GM06990 (cell line): Measurements from ENCODE around the gene USF1.
"Not testable (repeated sequence)": the region's sequence is repeated elsewhere in the genome, so short reads cannot be mapped to it uniquely, and the experiment has no call there.

Experiments
- DNase-seq: peaks from one replicate; pipeline ENCODE4 v3.0.0-alpha.2; 2011; ENCODE audit not compliant: insufficient read length; ENCODE audit errors: extremely low read depth
- H3K27me3 ChIP-seq: replicated peaks from 2 replicates; pipeline ENCODE4 v1.6.0; 2011; ENCODE audit warnings: low read length; ENCODE audit not compliant: control insufficient read depth, insufficient read depth
- H3K36me3 ChIP-seq: 2 replicates; pipeline ENCODE4 v1.5.1; 2011; ENCODE audit warnings: low read length; ENCODE audit not compliant: control insufficient read depth, insufficient read depth
- H3K4me3 ChIP-seq: replicated peaks from 2 replicates; pipeline ENCODE4 v1.5.1; 2011; ENCODE audit warnings: low read depth, mild to moderate bottlenecking, control low read depth, low read length
- TF ChIP-seq, protein P1 (sequence below): IDR thresholded peaks from 2 replicates; pipeline ENCODE4 v1.5.1; 2011; ENCODE audit warnings: low read length, control low read depth, mild to moderate bottlenecking, inconsistent platforms; ENCODE audit not compliant: insufficient read depth, poor library complexity, severe bottlenecking

USF1 gene

DNA sequence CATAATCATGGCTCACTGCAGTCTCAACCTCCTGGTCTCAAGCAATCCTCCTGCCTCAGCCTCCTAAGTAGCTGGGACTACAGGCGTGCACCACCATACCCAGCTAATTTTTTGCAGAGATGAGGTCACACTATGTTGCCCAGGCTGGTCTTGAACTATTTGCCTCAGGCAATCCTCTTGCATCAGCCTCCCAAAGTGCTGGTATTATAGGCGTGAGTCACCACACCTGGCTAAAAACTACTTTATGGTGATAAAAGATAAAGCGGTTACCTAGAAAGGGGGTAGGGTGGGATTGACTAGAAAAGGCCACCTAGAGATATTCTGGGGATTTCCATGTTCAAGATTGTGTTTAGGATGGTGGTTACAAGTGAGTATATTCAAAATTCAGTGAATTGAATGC lies 12.0 kb downstream of the USF1 start:
- H3K4me3 ChIP-seq = no peak overlapping the region
- H3K36me3 ChIP-seq = no peaks in the 10 kb centered on the region; the same call in 1 of the 2 replicates
- DNase-seq = no peak
- TF ChIP-seq, protein P1, sequence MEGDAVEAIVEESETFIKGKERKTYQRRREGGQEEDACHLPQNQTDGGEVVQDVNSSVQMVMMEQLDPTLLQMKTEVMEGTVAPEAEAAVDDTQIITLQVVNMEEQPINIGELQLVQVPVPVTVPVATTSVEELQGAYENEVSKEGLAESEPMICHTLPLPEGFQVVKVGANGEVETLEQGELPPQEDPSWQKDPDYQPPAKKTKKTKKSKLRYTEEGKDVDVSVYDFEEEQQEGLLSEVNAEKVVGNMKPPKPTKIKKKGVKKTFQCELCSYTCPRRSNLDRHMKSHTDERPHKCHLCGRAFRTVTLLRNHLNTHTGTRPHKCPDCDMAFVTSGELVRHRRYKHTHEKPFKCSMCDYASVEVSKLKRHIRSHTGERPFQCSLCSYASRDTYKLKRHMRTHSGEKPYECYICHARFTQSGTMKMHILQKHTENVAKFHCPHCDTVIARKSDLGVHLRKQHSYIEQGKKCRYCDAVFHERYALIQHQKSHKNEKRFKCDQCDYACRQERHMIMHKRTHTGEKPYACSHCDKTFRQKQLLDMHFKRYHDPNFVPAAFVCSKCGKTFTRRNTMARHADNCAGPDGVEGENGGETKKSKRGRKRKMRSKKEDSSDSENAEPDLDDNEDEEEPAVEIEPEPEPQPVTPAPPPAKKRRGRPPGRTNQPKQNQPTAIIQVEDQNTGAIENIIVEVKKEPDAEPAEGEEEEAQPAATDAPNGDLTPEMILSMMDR = no peak
- H3K27me3 ChIP-seq = no peaks in the 10 kb centered on the region

DNA sequence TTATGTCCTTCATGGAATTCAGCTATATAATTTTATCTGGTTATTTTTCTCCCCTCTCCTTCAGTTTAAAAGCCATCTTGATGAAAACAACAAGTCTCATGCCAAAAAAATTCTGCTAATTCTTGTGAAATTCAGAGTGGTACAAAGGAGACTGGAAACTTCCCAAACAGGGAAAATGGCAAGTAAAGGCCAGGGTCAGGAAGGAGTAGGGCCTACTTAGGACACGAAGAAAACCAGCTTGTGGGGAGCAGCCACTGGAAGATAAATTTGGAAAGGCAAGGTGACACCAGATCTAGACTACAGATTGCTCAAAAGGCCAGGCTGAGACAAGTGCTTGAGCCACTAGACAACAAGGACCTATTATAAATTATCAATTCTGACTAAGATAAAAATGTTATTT lies 13.4 kb downstream of the USF1 start:
- TF ChIP-seq, protein P1 = no peak
- Histone ChIP-seq H3K27me3 (no peaks in the 10 kb centered on the region), H3K36me3 (no peaks in the 10 kb centered on the region), H3K4me3 (no peak overlapping the region)
- no peak for DNase-seq

DNA sequence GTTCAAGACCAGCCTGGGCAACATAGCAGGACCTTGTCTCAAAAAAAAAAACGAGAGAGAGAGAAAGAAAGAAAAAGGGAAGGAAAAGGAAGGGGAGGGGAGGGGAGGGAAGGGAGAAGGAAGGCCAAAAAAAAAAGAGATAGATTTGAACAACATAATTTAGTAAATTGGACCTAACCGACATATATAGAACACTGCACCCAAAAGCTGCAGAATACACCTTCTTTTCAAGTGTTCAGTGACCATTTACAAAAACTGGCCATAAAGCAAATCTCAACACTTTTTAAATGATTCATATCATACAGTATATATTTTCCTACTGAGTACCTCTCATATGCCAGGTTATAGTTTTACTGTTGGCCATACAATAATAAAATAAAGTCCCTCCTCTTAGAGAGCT lies 13.9 kb downstream of the USF1 start:
- Histone ChIP-seq H3K36me3 (no peaks in the 10 kb centered on the region), H3K27me3 (no peaks in the 10 kb centered on the region), H3K4me3 (no peak overlapping the region)
- DNase-seq = no peak
- TF ChIP-seq, protein P1 = no peak

DNA sequence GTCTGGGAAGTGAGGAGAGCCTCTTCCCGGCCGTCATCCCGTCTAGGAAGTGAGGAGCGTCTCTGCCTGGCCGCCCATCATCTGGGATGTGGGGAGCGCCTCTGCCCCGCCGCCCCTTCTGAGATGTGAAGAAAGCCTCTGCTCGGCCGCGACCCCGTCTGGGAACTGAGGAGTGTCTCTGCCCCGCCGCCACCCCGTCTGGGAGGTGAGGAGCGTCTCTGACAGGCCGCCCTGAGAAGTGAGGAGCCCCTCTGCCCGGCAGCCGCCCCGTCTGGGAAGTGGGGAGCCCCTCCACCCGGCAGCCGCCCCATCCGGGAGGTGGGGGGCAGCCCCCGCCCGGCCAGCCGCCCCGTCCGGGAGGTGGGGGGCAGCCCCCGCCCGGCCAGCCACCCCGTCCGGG lies 16.3 kb downstream of the USF1 start:
- not testable (repeated sequence) for DNase-seq

DNA sequence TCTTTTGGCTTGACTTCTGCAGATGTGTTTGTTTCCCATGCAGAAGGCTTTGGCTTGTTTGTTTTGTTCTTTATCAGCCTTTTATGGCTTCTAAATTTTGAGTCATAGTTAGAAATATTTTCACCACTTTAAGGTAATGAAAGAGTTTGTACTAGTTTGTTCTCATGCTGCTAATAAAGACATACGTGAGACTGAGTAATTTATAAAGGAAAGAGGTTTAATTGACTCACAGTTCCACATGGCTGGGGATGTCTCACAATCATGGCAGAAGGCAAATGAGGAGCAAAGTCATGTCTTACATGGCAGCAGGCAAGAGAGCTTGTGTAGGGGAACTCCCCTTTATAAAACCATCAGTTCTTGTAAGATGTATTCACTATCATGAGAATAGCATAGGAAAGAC lies 18.8 kb downstream of the USF1 start:
- not testable (repeated sequence) for H3K27me3 ChIP-seq, H3K4me3 ChIP-seq, DNase-seq, H3K36me3 ChIP-seq

More for the DNA sequence above, 16.3 kb downstream of the USF1 start:
- H3K36me3 ChIP-seq, H3K27me3 ChIP-seq, H3K4me3 ChIP-seq: not testable (repeated sequence)

DNA sequence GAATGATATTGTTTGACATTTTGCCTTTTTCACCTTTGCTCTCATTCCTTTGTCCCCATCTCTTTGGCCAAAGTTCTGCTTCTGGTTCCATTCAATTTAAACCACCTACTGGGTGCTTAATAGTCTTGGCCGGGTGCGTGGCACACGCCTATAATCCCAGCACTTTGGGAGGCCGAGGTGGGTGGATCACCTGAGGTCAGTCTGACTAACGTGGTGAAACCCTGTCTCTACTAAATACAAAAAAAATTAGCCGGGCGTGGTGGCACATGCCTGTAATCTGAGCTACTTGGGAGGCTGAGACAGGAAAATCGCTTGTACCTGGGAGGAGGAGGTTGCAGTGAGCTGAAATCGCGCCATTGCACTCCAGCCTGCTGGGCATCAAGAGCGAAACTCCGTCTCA lies 23.3 kb downstream of the USF1 start:
- H3K36me3 ChIP-seq, H3K27me3 ChIP-seq, H3K4me3 ChIP-seq, DNase-seq: not testable (repeated sequence)

DNA sequence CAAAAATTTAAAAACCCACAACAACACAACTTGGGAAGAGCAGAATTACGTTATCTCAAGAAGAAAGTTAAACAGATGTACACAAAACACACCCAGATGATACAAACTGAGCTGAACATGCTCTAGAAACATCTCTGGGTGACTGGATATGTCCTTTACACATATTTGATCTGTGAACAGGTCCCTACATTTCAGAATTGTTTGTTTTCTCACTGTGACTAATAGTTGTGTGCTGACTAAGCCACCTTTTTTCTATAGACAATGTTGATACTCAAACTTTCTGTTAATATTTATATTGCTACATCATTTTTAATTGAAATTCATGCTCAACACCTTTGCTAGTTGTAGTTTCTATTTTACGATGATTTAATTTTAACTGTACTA lies 23.8 kb downstream of the USF1 start:
- no peaks in the 10 kb centered on the region for H3K36me3 ChIP-seq
- H3K27me3 ChIP-seq = no peaks in the 10 kb centered on the region
- no peak for DNase-seq
- no peak overlapping the region; the same call in 1 of the 2 replicates for H3K4me3 ChIP-seq
- TF ChIP-seq, protein P1 = no peak
